BLaER1 treated with 17β-estradiol and CSF1 and Interleukin-3, amounts not matched to agents 10 nM and 100 nM (cell line): ENCODE data around the gene BRI3BP.
"Not testable (repeated sequence)": the region's sequence is repeated elsewhere in the genome, so short reads cannot be mapped to it uniquely, and the experiment has no call there.

Experiments
- H3K27ac ChIP-seq, 11 experiments: shearing (Covaris generic); formaldehyde crosslinking; 2 replicates each; pipeline ENCODE4 v1.8.1; 2022
- H3K27me3 ChIP-seq, 11 experiments: shearing (Covaris generic); formaldehyde crosslinking; 2 replicates each; pipeline ENCODE4 v1.8.1; 2022
- H3K36me3 ChIP-seq, 11 experiments: shearing (Covaris generic); formaldehyde crosslinking; 2 replicates each; pipeline ENCODE4 v1.8.1; 2022
- H3K4me1 ChIP-seq, 10 experiments: shearing (Covaris generic); formaldehyde crosslinking; 2 replicates each; pipeline ENCODE4 v1.8.1; 2022
- H3K4me2 ChIP-seq, 11 experiments: shearing (Covaris generic); formaldehyde crosslinking; 2 replicates each; pipeline ENCODE4 v1.8.1; 2022
- H3K4me3 ChIP-seq, 10 experiments: shearing (Covaris generic); formaldehyde crosslinking; 2 replicates each; pipeline ENCODE4 v1.8.1; 2022
- H3K9ac ChIP-seq, 11 experiments: shearing (Covaris generic); formaldehyde crosslinking; 2 replicates each; pipeline ENCODE4 v1.8.1; 2022
- H3K9me3 ChIP-seq, 11 experiments: shearing (Covaris generic); formaldehyde crosslinking; replicated peaks in 1 of 11; 2 replicates each; pipeline ENCODE4 v1.8.1; 2022
- H4K20me1 ChIP-seq, 11 experiments: shearing (Covaris generic); formaldehyde crosslinking; 2 replicates each; pipeline ENCODE4 v1.8.1; 2022
- Cebpa-rat ChIP-seq, 11 experiments: shearing (Covaris generic); IDR thresholded peaks; 2 replicates each; pipeline ENCODE4 v1.8.1; 2022

The BRI3BP gene

DNA sequence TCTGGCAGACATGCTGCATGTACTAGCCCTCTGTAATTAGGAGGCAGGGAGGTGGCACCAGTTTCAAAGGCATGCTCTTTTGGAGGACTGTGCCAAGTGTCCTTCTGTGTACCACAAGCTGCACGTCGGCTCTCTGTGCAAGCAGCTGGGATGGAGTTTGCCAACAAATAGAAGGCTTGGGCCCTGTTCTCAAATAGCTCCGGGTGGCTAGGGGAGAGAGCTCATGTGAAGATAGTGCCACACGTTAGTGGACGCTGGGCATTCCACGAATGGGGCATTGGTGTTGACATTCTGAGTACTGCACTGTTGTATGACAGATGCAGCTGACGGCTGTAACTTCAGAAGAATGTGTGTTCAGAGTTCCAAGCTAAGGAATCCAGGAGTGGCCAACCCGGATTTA is 76.2 kb downstream of the BRI3BP start:
- Histone ChIP-seq H3K4me2 (no peak overlapping the region), H3K9me3 (no peaks in the 10 kb centered on the region), H3K4me1 (peaks cover 17 to 26% (median 20%) of the 10 kb centered on the region in 10 experiments), H3K27me3 (peaks cover 0 to 3% (median 0%) of the 10 kb centered on the region in 11 experiments; a peak in 7 of 22 replicates), H3K9ac (no peak overlapping the region), H3K36me3 (peaks cover 0 to 25% (median 7%) of the 10 kb centered on the region in 11 experiments; a peak in 10 of 22 replicates), H3K4me3 (no peak overlapping the region), H4K20me1 (peaks cover 0 to 53% (median 19%) of the 10 kb centered on the region in 11 experiments; a peak in 11 of 22 replicates), H3K27ac (no peak overlapping the region)
- TF ChIP-seq Cebpa-rat (IDR thresholded peaks at IDR 0.05) = no peak

DNA sequence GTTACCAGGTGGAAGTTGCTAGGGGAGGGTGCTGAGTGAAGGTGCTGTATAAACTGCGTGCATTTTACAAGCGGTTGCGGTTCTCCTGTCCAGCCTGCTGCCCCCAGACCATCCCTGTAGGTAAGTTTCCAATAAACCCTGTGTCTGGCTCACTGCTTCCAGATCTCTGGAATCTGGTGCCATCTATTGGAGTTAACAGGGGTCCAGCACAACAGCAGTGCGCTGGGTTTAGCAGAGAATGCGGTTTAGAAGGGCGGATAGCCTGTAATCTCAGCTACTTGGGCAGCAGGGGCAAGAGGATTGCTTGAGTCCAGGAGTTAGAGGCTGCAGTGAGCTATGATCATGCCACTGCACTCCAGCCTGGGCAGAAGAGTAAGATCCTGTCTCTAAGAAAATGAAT is 76.7 kb downstream of the BRI3BP start:
- Histone ChIP-seq H3K9me3 (no peaks in the 10 kb centered on the region), H3K4me1 (peaks cover 15 to 22% (median 18%) of the 10 kb centered on the region in 10 experiments), H3K4me2 (no peak overlapping the region), H3K27me3 (no peaks in the 10 kb centered on the region), H3K4me3 (no peak overlapping the region), H3K27ac (no peak overlapping the region), H3K36me3 (peaks cover 0 to 26% (median 7%) of the 10 kb centered on the region in 11 experiments; a peak in 10 of 22 replicates), H4K20me1 (peaks cover 0 to 53% (median 19%) of the 10 kb centered on the region in 11 experiments; a peak in 11 of 22 replicates), H3K9ac (no peak overlapping the region)
- TF ChIP-seq Cebpa-rat (IDR thresholded peaks at IDR 0.05) = no peak

GRCh38 chr12:125070661-125071390 is 77.4 kb downstream of the BRI3BP start:
- Histone ChIP-seq H3K4me3 (no peak overlapping the region), H3K27me3 (no peaks in the 10 kb centered on the region), H3K4me2 (no peak overlapping the region), H3K36me3 (peaks cover 1 to 29% (median 10%) of the 10 kb centered on the region in 11 experiments; a peak in 18 of 22 replicates), H3K4me1 (peaks cover 12 to 18% (median 15%) of the 10 kb centered on the region in 10 experiments), H3K9ac (no peak overlapping the region), H4K20me1 (peaks cover 0 to 50% (median 16%) of the 10 kb centered on the region in 11 experiments; a peak in 11 of 22 replicates), H3K9me3 (no peaks in the 10 kb centered on the region), H3K27ac (no peak overlapping the region)
- no peak for TF ChIP-seq Cebpa-rat (IDR thresholded peaks at IDR 0.05)

DNA sequence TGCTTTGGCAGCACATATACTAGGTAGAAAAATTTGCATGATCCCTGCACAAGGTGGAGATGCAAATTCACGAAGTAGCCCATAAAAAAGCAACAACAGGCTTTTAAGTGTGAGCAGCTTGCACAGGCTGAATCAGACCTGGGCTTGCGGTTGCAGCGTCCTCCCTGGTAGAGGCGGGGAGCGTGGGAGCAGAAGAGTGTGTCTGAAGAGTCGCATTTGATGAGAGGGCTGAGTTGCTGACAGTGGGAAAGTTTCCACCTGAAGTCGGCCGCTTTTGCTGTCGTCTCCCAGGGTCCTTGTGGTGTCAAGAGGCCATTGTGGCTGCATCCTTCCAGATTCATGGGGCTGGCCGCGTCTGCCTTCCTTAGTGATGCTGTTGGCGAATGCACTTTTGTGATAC is 78.0 kb downstream of the BRI3BP start:
- Histone ChIP-seq H3K4me3 (no peak overlapping the region), H3K36me3 (peaks cover 8 to 35% (median 16%) of the 10 kb centered on the region in 11 experiments), H3K27ac (no peak overlapping the region), H3K27me3 (no peaks in the 10 kb centered on the region), H3K4me2 (no peak overlapping the region), H3K9me3 (no peaks in the 10 kb centered on the region), H3K4me1 (peaks cover 7 to 12% (median 9%) of the 10 kb centered on the region in 10 experiments; a peak in 19 of 20 replicates), H3K9ac (no peak overlapping the region), H4K20me1 (peaks cover 0 to 49% (median 15%) of the 10 kb centered on the region in 11 experiments; a peak in 11 of 22 replicates)
- no peak for TF ChIP-seq Cebpa-rat (IDR thresholded peaks at IDR 0.05)

DNA sequence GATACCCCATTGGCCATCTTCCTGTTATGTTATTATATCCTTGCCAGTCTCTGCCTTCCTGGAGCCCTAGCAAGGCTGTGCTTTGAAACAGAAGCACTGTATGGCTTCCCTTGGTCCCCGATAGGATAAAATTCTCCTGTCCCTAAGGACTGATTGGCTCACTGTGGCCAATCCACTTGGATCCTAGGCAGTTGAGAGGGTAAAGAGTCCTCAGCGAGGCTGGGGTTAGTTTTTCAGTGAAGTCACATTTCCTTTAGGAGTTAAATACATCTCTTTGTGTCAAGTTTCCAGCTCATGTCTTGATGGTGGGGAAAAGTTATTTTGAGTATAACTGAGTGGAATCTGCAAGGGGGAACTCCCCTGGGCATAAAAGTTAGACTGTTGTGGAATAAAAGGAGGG is 79.1 kb downstream of the BRI3BP start:
- Histone ChIP-seq H3K27me3 (no peaks in the 10 kb centered on the region), H4K20me1 (peaks cover 0 to 39% (median 8%) of the 10 kb centered on the region in 11 experiments; a peak in 9 of 22 replicates), H3K4me2 (no peak overlapping the region), H3K9me3 (no peaks in the 10 kb centered on the region), H3K9ac (no peak overlapping the region), H3K4me3 (no peak overlapping the region), H3K4me1 (peaks cover 0 to 2% (median 0%) of the 10 kb centered on the region in 10 experiments; a peak in 2 of 20 replicates), H3K36me3 (peaks cover 15 to 45% (median 27%) of the 10 kb centered on the region in 11 experiments), H3K27ac (no peak overlapping the region)
- no peak for TF ChIP-seq Cebpa-rat (IDR thresholded peaks at IDR 0.05)

GRCh38 chr12:125074294-125074693 is 80.8 kb downstream of the BRI3BP start:
- H4K20me1 ChIP-seq = peaks cover 0 to 25% (median 8%) of the 10 kb centered on the region in 11 experiments; a peak in 9 of 22 replicates
- not testable (repeated sequence) for H3K9ac ChIP-seq, H3K9me3 ChIP-seq, H3K27me3 ChIP-seq, H3K27ac ChIP-seq, H3K4me2 ChIP-seq, H3K4me3 ChIP-seq, H3K4me1 ChIP-seq
- peaks cover 25 to 58% (median 42%) of the 10 kb centered on the region in 11 experiments for H3K36me3 ChIP-seq

- Histone ChIP-seq H3K4me1 (peaks cover under 1 to 10% (median 7%) of the 10 kb centered on the region in 10 experiments; a peak in 17 of 20 replicates), H3K4me2 (no peak overlapping the region), H3K9me3 (no peaks in the 10 kb centered on the region), H3K27ac (no peak overlapping the region), H4K20me1 (peaks cover 0 to 6% (median 4%) of the 10 kb centered on the region in 11 experiments; a peak in 5 of 22 replicates), H3K36me3 (peaks cover 25 to 67% (median 48%) of the 10 kb centered on the region in 11 experiments), H3K4me3 (no peak overlapping the region), H3K9ac (no peak overlapping the region), H3K27me3 (no peaks in the 10 kb centered on the region)
- no peak for TF ChIP-seq Cebpa-rat (IDR thresholded peaks at IDR 0.05)
Measured at GRCh38 chr12:125076103-125076502, 82.7 kb downstream of the BRI3BP start.

- H3K27me3 ChIP-seq = no peaks in the 10 kb centered on the region
- H3K9ac ChIP-seq = no peak overlapping the region
- H4K20me1 ChIP-seq = no peaks in the 10 kb centered on the region
- H3K4me1 ChIP-seq = peaks cover 8 to 19% (median 13%) of the 10 kb centered on the region in 10 experiments
- TF ChIP-seq Cebpa-rat (IDR thresholded peaks at IDR 0.05) = no peak
- no peak overlapping the region for H3K27ac ChIP-seq
- no peak overlapping the region for H3K4me3 ChIP-seq
- no peak overlapping the region for H3K4me2 ChIP-seq
- H3K36me3 ChIP-seq = peaks cover 25 to 81% (median 53%) of the 10 kb centered on the region in 11 experiments
- H3K9me3 ChIP-seq = no peaks in the 10 kb centered on the region
Measured at GRCh38 chr12:125079084-125079483, 85.6 kb downstream of the BRI3BP start.
